Liver (tissue), 9 donors: ENCODE measurements around the gene CDC37. TPM values are rescaled to one million over a fixed set of nuclear protein-coding genes. Genes with fewer than 3 reads are reported as not detected.

Experiments used
- DNase-seq: peaks from one replicate; pipeline ENCODE4 v3.0.0-alpha.2; 2017; ENCODE audit warnings: low spot score
- H3K27ac ChIP-seq, 2 donors: one replicate each; pipeline ENCODE4 v1.7.0; 2013; ENCODE audit warnings: inconsistent platforms in 2 of 2, low read length in 2 of 2, control low read depth in 1 of 2, low read depth in 1 of 2, mild to moderate bottlenecking in 1 of 2
- H3K27me3 ChIP-seq, 4 donors: one replicate each; pipeline versions ENCODE4 v1.6.1 to v1.7.0; 2013; ENCODE audit warnings: low read length in 3 of 4, inconsistent platforms in 1 of 4, mild to moderate bottlenecking in 1 of 4, moderate library complexity in 1 of 4; ENCODE audit not compliant: control insufficient read depth in 4 of 4, insufficient read depth in 4 of 4
- H3K36me3 ChIP-seq, 4 donors: one replicate each; pipeline versions ENCODE4 v1.6.1 to v1.7.0; 2013; ENCODE audit warnings: low read length in 3 of 4, mild to moderate bottlenecking in 3 of 4, low read depth in 1 of 4, moderate library complexity in 1 of 4; ENCODE audit not compliant: control insufficient read depth in 4 of 4, insufficient read depth in 3 of 4
- H3K4me1 ChIP-seq, 4 donors: one replicate each; pipeline versions ENCODE4 v1.6.1 to v1.7.0; 2013; ENCODE audit warnings: low read length in 3 of 4, mild to moderate bottlenecking in 3 of 4, moderate library complexity in 1 of 4; ENCODE audit not compliant: control insufficient read depth in 4 of 4, insufficient read depth in 4 of 4
- H3K4me3 ChIP-seq, 3 donors: one replicate each; pipeline versions ENCODE4 v1.6.1 to v1.7.0; 2013; ENCODE audit warnings: low read length in 3 of 3, control low read depth in 1 of 3, low read depth in 1 of 3, mild to moderate bottlenecking in 1 of 3
- H3K9ac ChIP-seq, 2 donors: one replicate each; pipeline ENCODE4 v1.7.0; 2013; ENCODE audit warnings: low read length in 2 of 2, mild to moderate bottlenecking in 2 of 2, moderate library complexity in 2 of 2, control low read depth in 1 of 2, low read depth in 1 of 2
- H3K9me3 ChIP-seq, 4 donors: one replicate each; pipeline versions ENCODE4 v1.6.1 to v1.7.0; 2013; ENCODE audit warnings: low read length in 3 of 4; ENCODE audit not compliant: control insufficient read depth in 4 of 4
- ATF3 ChIP-seq: IDR thresholded peaks from 2 replicates; pipeline ENCODE4 v1.6.1; 2016; ENCODE audit warnings: antibody characterized with exemption
- EGR1 ChIP-seq, 2 donors: IDR thresholded peaks; 2 replicates each; pipeline ENCODE4 v1.6.1; 2016 to 2018; ENCODE audit warnings: antibody characterized with exemption in 2 of 2, low read depth in 2 of 2
- FOXA1 ChIP-seq: IDR thresholded peaks from 2 replicates; pipeline ENCODE4 v1.6.1; 2016; ENCODE audit warnings: antibody characterized with exemption
- FOXA2 ChIP-seq: IDR thresholded peaks from 2 replicates; pipeline ENCODE4 v1.6.1; 2016; ENCODE audit warnings: antibody characterized with exemption
- GABPA ChIP-seq, 2 donors: IDR thresholded peaks in 1 of 2; conservative IDR thresholded peaks in 1 of 2; 2 replicates each; pipeline ENCODE4 v1.6.1; 2016; ENCODE audit warnings: antibody characterized with exemption in 2 of 2, mild to moderate bottlenecking in 1 of 2, moderate library complexity in 1 of 2
- HNF4G ChIP-seq: IDR thresholded peaks from 2 replicates; pipeline ENCODE4 v1.6.1; 2016; ENCODE audit warnings: antibody characterized with exemption
- JUND ChIP-seq, 2 donors: IDR thresholded peaks; 2 replicates each; pipeline ENCODE4 v1.6.1; 2016; ENCODE audit warnings: antibody characterized with exemption in 2 of 2
- MAX ChIP-seq: IDR thresholded peaks from 2 replicates; pipeline ENCODE4 v1.6.1; 2016; ENCODE audit warnings: antibody characterized with exemption
- RXRA ChIP-seq, 2 donors: IDR thresholded peaks; 2 replicates each; pipeline ENCODE4 v1.6.1; 2017 to 2018; ENCODE audit warnings: antibody characterized with exemption in 2 of 2, mild to moderate bottlenecking in 1 of 2
- SP1 ChIP-seq: IDR thresholded peaks from 2 replicates; pipeline ENCODE4 v1.6.1; 2018; ENCODE audit warnings: antibody characterized with exemption, mild to moderate bottlenecking
- TAF1 ChIP-seq: conservative IDR thresholded peaks from 2 replicates; pipeline ENCODE4 v1.6.1; 2016; ENCODE audit warnings: antibody characterized with exemption, mild to moderate bottlenecking
- YY1 ChIP-seq: IDR thresholded peaks from 2 replicates; pipeline ENCODE4 v1.6.1; 2016; ENCODE audit warnings: antibody characterized with exemption, mild to moderate bottlenecking
- ZBTB33 ChIP-seq: IDR thresholded peaks from 2 replicates; pipeline ENCODE4 v1.6.1; 2016; ENCODE audit warnings: antibody characterized with exemption
- WGBS: extraction: QIAGEN DNeasy Blood & Tissue Kit; methylation state at CpG from one replicate; pipeline ENCODE4 v1.1.7; 2013; 5-methylcytosine and 5-hydroxymethylcytosine counted together
- polyA plus RNA-seq, 2 donors: library from polyadenylated mRNA; stranded (reverse) in 1 of 2; unstranded in 1 of 2; fragments of 200-250 nt in 1 of 2; fragments of >200 nt in 1 of 2; fragmentation: Nextera tagmentation in 1 of 2; extraction: Ambion mirVana in 1 of 2; gene quantifications; one replicate each; pipeline versions ENCODE4 v1.2.1 to v1.2.3, GENCODE V29; 2013 to 2015
- total RNA-seq, 2 donors: library from RNA; depleted of rRNA; stranded (reverse); fragments of >200 nt; gene quantifications; one replicate each; pipeline ENCODE4 v1.2.3, GENCODE V29; 2014
- donor health status: healthy.
- donor health status: healthy.
- donor health status: healthy.
- donor health status: healthy.
- donor health status: healthy.

CDC37 gene
- total RNA-seq (10 to 100 TPM; 46.0 to 52.3 TPM), polyA plus RNA-seq (10 to 100 TPM; 61.2 to 69.9 TPM)

GRCh38 chr19:10403137-10404021, at the start of gene CDC37:
CDC37 (minus strand) TSS chr19:10403542; CDS start chr19:10403479, 63 bp downstream.
- H3K9ac ChIP-seq, result peak within 1 kb of the TSS; percentile 96 to 97

GRCh38 chr19:10450853-10451609, 47.7 kb upstream of the CDC37 start:
- WGBS, result 72% methylated on average over 25 of the region's 25 CpGs
- Histone ChIP-seq H3K36me3 (no peaks in the 10 kb centered on the region), H3K4me1 (no peaks in the 10 kb centered on the region), H3K4me3 (no peak overlapping the region), H3K9me3 (no peaks in the 10 kb centered on the region), H3K9ac (no peak overlapping the region), H3K27me3 (no peaks in the 10 kb centered on the region), H3K27ac (no peak overlapping the region)
- TF ChIP-seq MAX (no peak), HNF4G (no peak), TAF1 (no peak), ZBTB33 (no peak), EGR1 (IDR thresholded peaks at IDR 0.05; ENCODE audit: low read depth in 2 of 2) (no peak), RXRA (IDR thresholded peaks at IDR 0.05) (no peak), ATF3 (no peak), FOXA2 (no peak), SP1 (no peak), FOXA1 (no peak), JUND (IDR thresholded peaks at IDR 0.05) (no peak)
- DNase-seq, result peak; percentile 66

More at GRCh38 chr19:10403137-10404021, at the start of gene CDC37:
- TF ChIP-seq SP1 (peak; percentile 38), GABPA (IDR thresholded peaks at IDR 0.05 in 1 of 2, conservative IDR thresholded peaks at IDR 0.05 in 1 of 2) (peak; percentile 87 to 96), MAX (no peak), ZBTB33 (no peak), YY1 (peak; percentile 69)
- under 1% methylated on average over 69 of the region's 69 CpGs for WGBS
- Histone ChIP-seq H3K4me3 (peak within 1 kb of the TSS; percentile 94 to 99 (median 95)), H3K27ac (peak within 1 kb of the TSS; percentile 45 to 63), H3K27me3 (no peaks in the 10 kb centered on the region), H3K9me3 (no peaks in the 10 kb centered on the region), H3K4me1 (peaks cover 6 to 42% (median 25%) of the 10 kb centered on the region in 4 donors), H3K36me3 (no peaks in the 10 kb centered on the region)
- peak; percentile 99 for DNase-seq
